Stimulated activated CD4-positive, alpha-beta T cell treated with anti-CD3 and anti-CD28 coated beads, Interleukin-2, amount 100 ng/mL, for 48 hours (primary cell): ENCODE measurements around the gene BGLAP.
"Not testable (repeated sequence)": the region's sequence is repeated elsewhere in the genome, so short reads cannot be mapped to it uniquely, and the experiment has no call there.

Experiments used
- DNase-seq, 2 donors: peaks; one replicate each; pipeline ENCODE4 v3.0.0-alpha.2; 2020

The BGLAP gene

DNA sequence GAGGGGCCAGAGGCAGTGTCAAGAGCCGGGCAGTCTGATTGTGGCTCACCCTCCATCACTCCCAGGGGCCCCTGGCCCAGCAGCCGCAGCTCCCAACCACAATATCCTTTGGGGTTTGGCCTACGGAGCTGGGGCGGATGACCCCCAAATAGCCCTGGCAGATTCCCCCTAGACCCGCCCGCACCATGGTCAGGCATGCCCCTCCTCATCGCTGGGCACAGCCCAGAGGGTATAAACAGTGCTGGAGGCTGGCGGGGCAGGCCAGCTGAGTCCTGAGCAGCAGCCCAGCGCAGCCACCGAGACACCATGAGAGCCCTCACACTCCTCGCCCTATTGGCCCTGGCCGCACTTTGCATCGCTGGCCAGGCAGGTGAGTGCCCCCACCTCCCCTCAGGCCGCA, at the start of gene BGLAP:
Gene BGLAP (plus strand): TSS at position 259 of the 400 bp plus-strand sequence. CDS start 48 bp downstream, at position 307.
- no peak for DNase-seq

DNA sequence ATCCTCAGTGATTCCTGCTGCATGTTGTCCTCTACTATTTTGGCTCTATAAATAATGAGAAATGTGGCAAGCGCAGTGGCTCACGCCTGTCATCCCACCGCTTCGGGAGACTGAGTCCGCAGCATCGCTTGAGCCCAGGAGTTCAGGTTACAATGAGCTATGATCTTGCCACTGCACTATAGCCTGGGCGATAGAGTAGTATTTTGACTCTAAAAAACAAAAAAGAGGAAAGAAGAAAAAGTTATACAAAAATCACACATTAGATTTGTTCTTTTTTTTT, 48.8 kb upstream of the BGLAP start:
- DNase-seq = no peak

DNA sequence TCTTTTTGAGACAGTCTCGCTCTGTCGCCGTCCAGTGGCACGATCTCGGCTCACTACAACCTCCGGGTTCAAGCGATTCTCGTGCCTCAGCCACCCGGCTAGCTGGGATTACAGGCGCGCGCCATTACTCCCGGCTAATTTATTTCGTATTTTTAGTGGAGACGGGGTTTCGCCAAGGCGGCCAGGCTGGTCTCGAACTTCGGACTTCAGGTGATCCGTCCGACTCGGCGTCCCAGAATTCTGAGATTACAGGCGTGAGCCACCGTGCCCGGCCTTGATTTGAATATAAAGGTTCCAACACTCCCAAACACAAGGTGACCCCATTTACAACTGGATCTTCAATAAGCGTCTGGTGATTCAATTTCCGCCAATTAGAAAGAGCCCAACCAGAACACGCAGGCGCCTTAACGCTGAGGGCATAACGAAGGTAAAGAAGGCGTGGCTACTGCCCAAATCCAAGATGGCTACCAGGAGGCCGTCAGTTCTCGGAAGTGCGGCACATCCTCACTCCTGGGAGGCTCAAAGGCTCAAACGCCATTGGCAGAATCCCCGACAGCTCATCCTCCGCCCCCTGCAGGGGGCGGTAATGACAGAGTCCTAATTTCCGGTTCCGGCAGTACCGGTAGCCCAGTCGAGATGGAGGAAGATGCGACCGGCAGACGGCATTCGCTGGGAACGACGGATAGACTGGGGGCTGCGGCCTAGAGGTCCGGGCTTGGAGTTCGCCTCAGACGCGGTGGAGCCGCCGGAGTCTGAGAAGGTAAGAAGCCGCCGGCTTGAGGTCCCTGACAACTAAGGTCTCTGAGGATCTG, 48.3 kb upstream of the BGLAP start, which contains the start of gene SLC25A44:
Gene SLC25A44 (plus strand): TSS at position 617 of the 812 bp plus-strand sequence. CDS start 5,744 bp downstream, outside the sequence.
- peak; percentile 92 to 97 for DNase-seq

DNA sequence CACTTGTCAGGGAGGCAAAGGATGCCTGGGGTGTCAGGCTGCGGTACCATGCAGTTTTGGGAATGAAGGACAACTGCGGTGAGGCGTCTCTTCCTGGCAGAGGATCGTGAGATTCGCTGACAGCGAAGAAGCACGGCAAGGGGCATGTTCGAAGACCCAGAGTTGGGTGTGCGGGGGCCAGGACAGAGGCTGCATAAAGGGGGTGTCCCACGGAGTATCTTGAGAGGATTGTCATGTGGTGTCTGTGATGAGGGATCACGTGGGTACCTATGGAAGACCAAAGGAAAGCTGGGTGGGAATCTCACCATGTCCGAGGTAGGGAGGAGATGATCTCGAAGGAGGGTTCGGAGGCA, 47.7 kb upstream of the BGLAP start:
- no peak for DNase-seq

DNA sequence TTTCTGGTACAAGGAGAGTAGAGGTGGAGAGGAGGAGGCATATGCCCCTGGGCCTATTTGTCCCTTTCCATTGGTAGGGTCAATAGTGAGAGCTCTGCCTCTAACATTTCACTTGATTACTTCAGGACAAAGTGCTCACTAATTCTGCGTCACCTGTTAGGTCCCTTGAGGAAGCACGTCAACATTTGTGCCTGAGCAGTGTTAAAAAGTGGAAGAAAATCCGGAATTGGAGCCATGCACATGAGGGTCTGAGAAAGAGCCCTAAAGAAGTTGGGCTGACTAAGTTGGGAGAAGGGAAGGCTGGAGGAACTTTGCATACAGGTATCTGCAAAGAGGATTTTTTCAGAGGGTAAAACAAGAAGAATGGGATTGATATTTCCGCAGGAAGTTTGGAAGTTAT, 46.1 kb upstream of the BGLAP start:
- no peak for DNase-seq

DNA sequence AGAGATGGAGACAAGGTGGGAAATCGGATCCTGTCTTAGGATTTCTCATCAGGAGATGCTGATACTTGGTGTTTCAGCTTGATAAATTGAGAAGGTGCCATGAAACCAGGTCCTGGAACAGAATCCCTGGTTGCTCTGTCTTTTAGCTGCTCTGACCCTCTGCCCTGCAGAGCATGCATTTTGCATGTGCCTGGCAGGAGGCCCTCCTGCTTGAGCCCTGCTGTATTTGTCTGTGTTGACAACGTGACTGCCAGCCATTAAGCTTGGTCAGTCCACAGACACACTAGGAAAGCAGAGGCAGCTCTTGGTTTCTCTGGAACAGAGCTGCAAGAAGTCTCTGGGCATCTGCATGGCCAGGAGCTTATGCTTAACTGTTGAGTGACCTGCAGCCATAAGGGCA, 45.5 kb upstream of the BGLAP start:
- no peak for DNase-seq

DNA sequence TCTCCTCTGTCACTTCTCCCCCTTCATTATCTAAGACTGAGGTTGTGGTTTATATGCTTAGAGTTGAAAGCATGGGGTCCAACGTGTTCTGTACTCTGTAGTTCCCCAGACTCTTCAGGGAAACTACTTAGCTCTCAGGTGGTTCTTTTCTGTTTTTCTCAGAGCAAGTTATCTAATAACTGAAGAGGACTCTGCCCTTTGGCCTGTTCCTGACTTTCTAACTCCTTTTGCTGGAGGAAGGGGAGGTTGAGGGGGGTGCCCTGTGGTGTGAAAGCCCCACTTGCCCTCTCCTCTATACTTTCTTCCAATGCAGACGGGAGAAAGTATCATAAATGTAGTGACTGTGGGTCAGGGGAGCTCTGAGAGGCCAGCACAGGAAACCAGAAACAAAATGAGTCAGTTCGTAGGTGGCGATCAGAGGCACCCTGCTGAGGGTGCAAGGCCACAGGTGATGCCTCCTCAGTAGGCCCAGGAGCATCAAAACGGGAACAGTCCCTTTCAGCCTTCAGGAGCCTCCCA, 43.1 kb upstream of the BGLAP start:
- DNase-seq = no peak

DNA sequence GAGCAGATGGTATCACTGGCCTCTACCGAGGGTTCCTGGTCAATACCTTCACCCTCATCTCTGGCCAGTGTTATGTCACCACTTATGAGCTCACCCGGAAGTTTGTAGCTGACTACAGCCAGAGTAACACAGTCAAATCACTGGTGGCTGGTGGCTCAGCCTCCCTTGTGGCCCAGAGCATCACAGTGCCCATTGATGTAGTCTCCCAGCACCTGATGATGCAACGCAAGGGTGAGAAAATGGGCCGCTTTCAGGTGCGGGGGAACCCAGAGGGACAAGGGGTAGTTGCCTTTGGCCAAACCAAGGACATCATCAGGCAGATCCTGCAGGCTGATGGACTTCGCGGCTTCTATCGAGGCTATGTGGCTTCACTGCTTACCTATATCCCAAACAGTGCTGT, 41.9 kb upstream of the BGLAP start:
- DNase-seq = no peak

DNA sequence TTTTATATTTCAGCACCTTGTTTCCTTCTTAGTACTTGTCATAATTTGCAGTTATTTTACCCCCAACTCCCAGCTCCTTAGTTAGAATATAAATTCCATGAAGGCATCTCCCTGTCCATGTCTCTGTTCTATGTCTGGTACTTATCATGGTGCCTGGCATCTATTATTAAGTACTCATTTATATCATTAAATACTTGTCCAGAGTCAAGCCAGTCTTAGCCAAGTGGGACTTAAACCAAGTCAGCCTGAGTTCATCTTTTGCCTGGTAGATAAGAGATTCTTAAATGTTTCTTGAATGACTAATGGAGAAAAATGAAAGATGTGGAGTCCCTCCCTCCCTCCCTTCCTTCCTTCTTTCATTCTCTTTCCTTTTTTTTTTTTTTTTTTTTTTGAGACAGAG, 38.7 kb upstream of the BGLAP start:
- no peak for DNase-seq

DNA sequence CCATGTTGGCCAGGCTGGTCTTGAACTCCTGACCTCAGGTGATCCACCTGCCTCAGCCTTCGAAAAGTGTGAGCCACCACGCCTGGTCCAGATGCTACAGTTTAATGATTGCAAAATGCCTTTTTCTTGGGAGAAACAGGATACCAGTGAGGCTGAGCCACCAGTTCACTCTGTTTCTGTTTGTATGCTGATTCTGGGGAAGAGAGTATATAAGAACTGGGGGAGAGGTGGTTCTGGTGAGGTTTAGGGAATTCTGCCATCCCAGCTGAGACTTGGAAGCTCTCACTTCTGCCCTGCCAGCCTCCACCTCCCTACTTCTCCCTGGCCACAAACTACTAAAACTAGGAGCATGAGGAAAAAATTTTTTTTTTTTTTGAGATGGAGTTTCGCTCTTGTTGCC, 37.3 kb upstream of the BGLAP start:
- DNase-seq = no peak

DNA sequence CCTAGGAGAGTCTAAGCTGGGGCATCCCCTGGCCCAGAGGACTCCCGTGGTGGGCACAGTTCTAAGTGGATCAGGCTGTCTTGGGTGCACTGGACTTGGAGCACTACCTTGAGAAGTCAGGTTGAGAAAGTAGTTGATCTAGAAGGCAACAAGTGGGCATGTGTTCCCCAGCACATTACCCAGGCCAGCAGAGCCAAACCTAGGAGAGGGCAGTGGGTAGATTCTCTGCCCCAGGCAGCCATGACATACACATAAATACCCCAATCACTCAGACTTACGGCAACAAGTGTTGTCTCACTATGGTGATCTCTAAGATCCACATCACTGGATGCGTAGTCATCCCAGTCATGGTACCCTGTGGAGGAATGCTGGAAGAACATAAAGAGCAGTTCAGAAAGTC, 30.7 kb upstream of the BGLAP start:
- no peak for DNase-seq

DNA sequence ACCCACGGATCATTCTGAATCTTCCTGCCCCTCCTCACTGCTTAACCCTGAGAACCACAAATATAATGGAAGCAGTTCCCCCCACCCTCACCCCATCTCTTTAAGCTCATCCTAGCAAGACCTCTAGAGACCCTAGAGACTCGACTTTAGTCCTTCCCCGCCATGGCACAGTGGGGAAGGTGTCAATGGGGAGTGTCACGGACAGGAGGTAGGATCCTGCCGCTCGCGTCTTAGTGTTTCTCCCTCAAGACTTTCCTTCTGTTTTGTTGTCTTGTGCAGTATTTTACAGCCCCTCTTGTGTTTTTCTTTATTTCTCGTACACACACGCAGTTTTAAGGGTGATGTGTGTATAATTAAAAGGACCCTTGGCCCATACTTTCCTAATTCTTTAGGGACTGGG, 29.9 kb upstream of the BGLAP start:
- DNase-seq = no peak

DNA sequence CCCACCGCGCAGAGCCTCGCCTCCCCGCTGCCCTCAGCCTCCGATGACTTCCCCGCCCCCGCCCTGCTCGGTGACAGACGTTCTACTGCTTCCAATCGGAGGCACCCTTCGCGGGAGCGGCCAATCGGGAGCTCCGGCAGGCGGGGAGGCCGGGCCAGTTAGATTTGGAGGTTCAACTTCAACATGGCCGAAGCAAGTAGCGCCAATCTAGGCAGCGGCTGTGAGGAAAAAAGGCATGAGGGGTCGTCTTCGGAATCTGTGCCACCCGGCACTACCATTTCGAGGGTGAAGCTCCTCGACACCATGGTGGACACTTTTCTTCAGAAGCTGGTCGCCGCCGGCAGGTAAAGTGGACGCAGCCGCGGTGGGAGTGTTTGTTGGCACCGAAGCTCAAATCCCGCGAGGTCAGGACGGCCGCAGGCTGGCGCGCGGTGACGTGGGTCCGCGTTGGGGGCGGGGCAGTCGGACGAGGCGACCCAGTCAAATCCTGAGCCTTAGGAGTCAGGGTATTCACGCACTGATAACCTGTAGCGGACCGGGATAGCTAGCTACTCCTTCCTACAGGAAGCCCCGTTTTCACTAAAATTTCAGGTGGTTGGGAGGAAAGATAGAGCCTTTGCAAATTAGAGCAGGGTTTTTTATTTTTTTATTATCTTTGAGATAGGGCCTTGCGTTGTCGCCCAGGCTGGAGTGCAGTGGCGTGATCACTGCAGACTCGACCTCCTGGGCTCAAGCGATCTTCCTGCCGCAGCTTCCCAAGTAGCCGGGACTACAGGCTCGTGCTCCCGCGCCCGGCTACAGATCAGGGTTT, 28.9 kb upstream of the BGLAP start, which contains the start of gene PMF1:
Gene PMF1 (plus strand): TSS at position 175 of the 811 bp plus-strand sequence. CDS start 9 bp downstream, at position 184.
- peak; percentile 93 to 94 for DNase-seq

DNA sequence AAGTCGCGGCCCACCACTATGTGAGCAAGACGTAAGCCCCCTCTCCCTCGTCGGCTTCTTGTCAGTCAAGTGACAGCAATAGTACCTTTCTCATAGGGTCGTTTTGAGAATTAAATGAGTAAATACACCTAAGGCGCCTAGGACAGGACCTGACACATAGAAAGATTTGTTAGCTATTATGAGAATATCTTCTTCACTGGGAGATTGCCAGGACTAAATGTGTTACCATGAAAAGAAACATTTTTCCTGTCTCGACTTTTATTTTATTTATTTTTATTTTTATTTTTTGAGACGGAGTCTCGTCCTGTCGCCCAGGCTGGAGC, 28.4 kb upstream of the BGLAP start:
- DNase-seq = no peak

DNA sequence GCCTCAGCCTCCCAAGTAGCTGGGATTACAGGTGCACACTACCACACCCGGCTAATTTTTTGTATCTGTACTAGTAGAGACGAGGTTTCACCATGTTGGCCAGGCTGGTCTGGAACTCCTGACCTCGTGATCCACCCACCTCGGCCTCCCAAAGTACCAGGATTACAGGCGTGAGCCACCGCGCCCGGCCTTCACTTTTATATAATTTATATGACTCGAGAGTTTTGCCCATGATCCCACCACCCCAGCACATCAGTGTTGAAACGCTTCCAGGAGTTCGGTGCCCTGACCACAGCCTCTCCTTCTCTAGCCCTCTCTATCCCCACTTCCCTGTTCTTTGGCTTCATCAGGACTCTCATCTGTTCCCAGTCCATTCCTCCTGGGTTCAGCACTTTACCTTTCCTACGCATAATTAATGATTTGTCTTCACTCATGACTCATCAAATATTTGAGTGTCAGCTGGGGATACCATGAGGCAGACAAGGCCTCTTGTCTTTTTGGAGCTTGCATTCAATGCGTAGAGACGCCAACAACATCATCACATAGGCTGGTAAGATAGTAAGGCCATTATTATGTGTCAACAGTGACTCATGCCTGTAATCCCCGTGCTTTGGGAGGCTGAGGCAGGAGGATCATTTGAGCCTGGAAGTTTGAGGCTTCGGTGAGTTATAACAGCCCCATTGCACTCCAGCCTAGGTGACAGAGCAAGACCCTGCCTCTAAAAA, 27.8 kb upstream of the BGLAP start:
- no peak for DNase-seq

DNA sequence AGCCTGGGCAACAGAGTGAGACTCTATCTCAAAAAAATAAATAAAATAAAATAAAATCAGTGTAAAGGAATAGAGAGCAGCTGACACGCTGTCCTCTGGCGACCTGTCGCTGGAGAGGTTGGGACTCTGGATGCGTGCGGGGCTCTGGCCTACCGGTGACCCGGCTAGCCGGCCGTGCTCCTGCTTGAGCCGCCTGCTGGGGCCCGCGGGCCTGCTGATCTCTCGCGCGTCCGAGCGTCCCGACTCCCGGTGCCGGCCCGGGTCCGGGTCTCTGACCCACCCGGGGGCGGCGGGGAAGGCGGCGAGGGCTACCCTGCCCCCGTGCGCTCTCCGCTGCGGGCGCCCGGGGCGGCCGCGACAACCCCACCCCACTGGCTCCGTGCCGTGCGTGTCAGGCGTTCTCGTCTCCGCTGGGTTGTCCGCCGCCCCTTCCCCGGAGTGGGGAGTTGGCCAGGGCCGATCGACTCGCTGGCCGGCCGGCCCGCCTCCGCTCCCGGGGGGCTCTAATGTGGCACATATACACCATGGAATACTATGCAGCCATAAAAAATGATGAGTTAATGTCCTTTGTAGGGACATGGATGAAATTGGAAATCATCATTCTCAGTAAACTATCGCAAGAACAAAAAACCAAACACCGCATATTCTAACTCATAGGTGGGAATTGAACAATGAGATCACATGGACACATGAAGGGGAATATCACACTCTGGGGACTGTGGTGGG, 25.5 kb upstream of the BGLAP start:
- not testable (repeated sequence) for DNase-seq

DNA sequence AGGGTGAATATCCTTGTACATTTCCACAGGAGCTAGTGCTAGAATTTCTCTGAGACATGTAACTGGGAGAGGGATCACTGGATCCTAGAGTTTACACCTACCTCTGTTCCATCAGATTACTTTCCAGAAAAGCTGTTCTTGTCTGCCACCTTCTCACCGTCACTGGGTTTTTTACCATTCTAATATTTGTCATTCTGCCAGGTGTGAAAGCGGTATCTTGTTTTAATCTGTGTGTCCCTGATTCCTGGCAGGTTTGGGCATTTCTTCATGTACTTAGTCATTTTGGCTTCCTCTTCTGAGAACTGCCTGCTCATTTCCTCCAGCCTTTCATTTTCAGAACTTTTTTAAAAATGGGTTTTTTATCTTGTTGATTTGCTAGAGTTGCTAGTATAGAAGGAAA, 24.1 kb upstream of the BGLAP start:
- DNase-seq = no peak

DNA sequence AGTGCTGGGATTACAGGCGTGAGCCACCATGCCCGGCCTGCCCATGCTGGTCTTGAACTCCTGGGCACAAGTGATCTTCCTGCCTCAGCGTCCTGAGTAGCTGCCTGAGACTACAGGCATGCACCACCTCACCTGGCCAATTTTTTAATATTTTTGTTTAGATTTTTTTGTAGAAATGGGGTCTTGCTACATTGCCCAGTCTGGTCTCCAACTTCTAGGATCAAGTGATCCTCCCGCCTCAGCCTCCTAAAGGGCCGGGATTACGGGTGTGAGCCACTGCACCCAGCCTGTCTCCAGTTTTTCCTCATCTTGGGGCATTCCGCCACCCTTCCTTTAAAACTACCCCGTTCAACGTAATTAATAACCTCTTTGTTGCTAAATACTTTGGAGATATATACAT, 21.8 kb upstream of the BGLAP start:
- no peak for DNase-seq

DNA sequence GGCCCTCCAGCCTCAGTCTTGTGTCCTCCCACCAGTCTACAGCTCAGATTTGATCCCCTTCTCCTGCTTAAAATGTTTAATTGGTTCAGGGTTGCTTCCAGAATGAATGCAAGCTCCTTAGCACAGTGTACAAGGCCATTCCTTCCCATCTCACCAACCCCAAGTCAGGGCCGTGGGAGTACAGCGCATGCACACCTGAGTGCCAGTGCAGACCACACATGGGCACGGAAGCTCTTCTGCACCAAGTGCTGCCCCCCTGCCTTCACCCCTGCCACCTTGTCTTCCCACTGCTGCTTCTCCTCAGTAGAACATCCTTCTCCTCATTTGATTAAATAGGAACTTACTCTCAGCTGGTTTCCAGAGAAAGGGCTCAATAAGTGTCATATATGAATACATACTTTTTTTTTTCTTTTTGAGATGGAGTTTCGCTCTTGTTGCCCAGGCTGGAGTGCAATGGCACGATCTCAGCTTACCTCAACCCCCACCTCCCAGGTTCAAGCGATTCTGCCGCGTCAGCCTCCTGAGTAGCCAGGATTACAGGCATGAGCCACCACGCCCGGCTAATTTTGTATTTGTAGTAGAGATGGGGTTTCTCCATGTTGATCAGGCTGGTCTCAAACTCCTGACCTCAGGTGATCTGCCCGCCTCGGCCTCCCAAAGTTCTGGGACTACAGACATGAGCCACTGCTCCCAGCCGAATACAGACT, 19.8 kb upstream of the BGLAP start:
- no peak for DNase-seq

DNA sequence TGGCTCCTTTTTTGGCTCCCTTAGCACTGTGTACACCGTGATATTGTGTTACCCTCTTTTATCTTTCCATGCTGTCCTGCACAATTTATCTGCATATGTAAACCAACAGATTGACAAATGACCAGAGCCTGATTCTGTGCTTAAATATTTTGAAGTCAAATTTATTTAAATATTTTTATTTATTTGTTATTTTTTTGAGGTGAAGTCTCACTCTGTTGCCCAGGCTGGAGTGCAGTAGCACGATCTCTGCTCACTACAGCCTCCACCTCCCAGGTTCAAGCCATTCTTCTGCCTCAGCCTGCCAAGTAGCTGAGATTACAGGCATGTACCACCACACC, 16.3 kb upstream of the BGLAP start:
- DNase-seq = no peak

DNA sequence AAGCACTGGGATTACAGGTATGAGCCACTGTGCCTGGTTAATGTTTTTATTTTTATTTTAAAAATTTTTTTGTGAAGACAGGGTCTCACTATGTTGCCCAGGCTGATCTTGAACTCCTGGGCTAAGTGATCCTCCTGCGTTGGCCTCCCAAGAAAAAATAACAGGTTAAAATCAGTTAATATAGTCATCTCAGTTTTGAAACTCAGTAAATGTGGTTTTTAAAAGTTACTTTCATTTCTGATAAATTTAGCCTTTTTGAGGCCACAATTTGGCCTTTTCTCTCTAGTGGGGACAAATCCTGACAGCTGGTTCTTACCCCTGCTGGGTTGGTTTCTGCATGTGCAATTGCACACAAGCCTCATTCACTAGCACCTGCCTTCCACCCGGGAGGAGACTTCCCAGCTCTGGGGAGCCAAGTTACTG, 15.9 kb upstream of the BGLAP start:
- no peak for DNase-seq

DNA sequence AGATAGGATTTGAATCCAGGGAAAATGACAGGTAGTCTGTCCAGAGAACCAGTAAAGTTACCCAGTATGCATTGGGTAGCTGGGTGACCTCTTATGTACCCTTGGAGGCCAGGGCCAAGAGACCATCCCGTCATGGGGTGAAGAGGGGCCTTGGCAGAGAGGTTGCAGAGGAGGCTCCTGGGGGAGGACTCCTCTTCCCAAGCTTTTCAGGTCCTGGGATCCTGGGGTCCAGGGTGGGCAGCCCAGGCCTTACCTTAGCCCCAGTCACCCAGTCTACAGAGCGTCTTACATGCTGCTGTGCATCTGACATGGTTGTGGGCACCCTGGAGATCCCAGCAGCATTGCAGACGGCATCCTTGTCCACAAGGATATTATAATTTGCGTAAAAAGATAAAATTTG, 15.2 kb upstream of the BGLAP start:
- no peak for DNase-seq
